ENCODE data around the gene ELF1. TPM values are rescaled to one million over a fixed set of nuclear protein-coding genes. Genes with fewer than 3 reads are reported as not detected.
A peak's percentile ranks its signal among the peaks of the same experiment; 100 is the strongest.

ELF1 gene
- 31.2 and 36.0 TPM in 2 replicates for total RNA-seq (2021)
- percentile 88 among the genes with signal in this experiment for Bru-seq, nascent RNA
- BruChase-seq, experiment 1, labeled RNA remaining after a 2-hour chase, result percentile 80 among the genes with signal in this experiment
- percentile 66 among the genes with signal in this experiment for BruChase-seq, experiment 2, labeled RNA remaining after a 6-hour chase
- long read RNA-seq, transcript ELF1-201 (9 exons, 3,566 nt), result major isoform, 7 of 25 reads
- long read RNA-seq, partial matches to known transcripts, result 3 of 25 reads
- long read RNA-seq, other reads (novel, unspliced or antisense), result 15 of 25 reads

- Histone ChIP-seq H3K4me1 (replicated peaks; ENCODE audit: insufficient read depth) (peaks cover 31% of the 10 kb centered on the region), H4K20me1 (ENCODE audit: insufficient read depth) (no peaks in the 10 kb centered on the region), H3K79me2 (ENCODE audit: low read depth) (peaks cover 65% of the 10 kb centered on the region), H3K9me3 (ENCODE audit: insufficient read depth, low read depth) (no peaks in the 10 kb centered on the region), H3K4me3 (peak within 1 kb of the TSS; percentile 77), H3K36me3 (ENCODE audit: low read depth) (0 out of 2 replicates have a peak, but pooled peaks cover 5% of the 10 kb centered on the region), H3K27me3 (ENCODE audit: insufficient read depth, low read depth) (no peaks in the 10 kb centered on the region), H3K9me2 (ENCODE audit: insufficient read depth) (no peaks in the 10 kb centered on the region), H2AFZ (peak within 1 kb of the TSS; percentile 76), H3F3A (ENCODE audit: insufficient read depth, low read depth) (peaks cover 7% of the 10 kb centered on the region), H3K27ac (peak within 1 kb of the TSS; percentile 100), H3K4me2 (peak within 1 kb of the TSS; percentile 92)
- ChIA-PET POLR2A (ENCODE audit: unreplicated experiment) (interaction anchor here (0.7 kb wide), 2 partner anchors 10 to 815 kb away, joined by 3 to 8 read pairs; no protein-coding TSS in a partner anchor), CTCF (interaction anchor here (0.5 kb wide), 1 partner anchor 34 kb away, joined by 3 read pairs; no protein-coding TSS in a partner anchor)
- intact Hi-C loops (cut with micrococcal nuclease; ENCODE audit: unreplicated experiment), result loop anchor here (2.0 to 10.0 kb wide), 3 partner anchors 24 to 54 kb away; partner anchors contain the start of gene WBP4
- BruUV-seq (replicated peaks), result TSS peak; percentile 60
- DNase-seq, result peak; percentile 48 to 86
- TF ChIP-seq CTCF (conservative IDR thresholded peaks at IDR 0.05) (no peak), EZH2 (IDR thresholded peaks at IDR 0.05; ENCODE audit: low read depth) (no peak)
Observed at GRCh38 chr13:41019011-41019487, at the start of gene ELF1. Gene ELF1 (minus strand): TSS chr13:41019316. CDS start chr13:40982054, 37,262 bp downstream.

GRCh38 chr13:41065078-41065477 is 46.0 kb upstream of the ELF1 start:
- ChIA-PET POLR2A (ENCODE audit: unreplicated experiment) (no interaction called here), CTCF (no interaction called here)
- TF ChIP-seq EZH2 (IDR thresholded peaks at IDR 0.05; ENCODE audit: low read depth) (no peak), CTCF (conservative IDR thresholded peaks at IDR 0.05) (no peak)
- Histone ChIP-seq H3K9me3 (ENCODE audit: insufficient read depth, low read depth) (no peaks in the 10 kb centered on the region), H3K4me3 (no peak overlapping the region), H3K4me1 (replicated peaks; ENCODE audit: insufficient read depth) (peaks cover 32% of the 10 kb centered on the region), H3F3A (ENCODE audit: insufficient read depth, low read depth) (peaks cover 15% of the 10 kb centered on the region; the same call in 1 of the 2 replicates), H3K79me2 (ENCODE audit: low read depth) (peaks cover 27% of the 10 kb centered on the region), H3K27me3 (ENCODE audit: insufficient read depth, low read depth) (no peaks in the 10 kb centered on the region), H3K4me2 (peak overlapping the region; percentile 93), H4K20me1 (ENCODE audit: insufficient read depth) (no peaks in the 10 kb centered on the region), H2AFZ (no peak overlapping the region), H3K27ac (no peak overlapping the region), H3K9me2 (ENCODE audit: insufficient read depth) (no peaks in the 10 kb centered on the region), H3K36me3 (ENCODE audit: low read depth) (peaks cover 15% of the 10 kb centered on the region; the same call in 1 of the 2 replicates)
- peak in 1 of 2 experiments; percentile 48 for DNase-seq
- intact Hi-C loops (cut with micrococcal nuclease; ENCODE audit: unreplicated experiment), result no loop called here
- BruUV-seq (replicated peaks), result no TSS peak

GRCh38 chr13:41064493-41064892 is 45.4 kb upstream of the ELF1 start:
- no peaks in the 10 kb centered on the region for H4K20me1 ChIP-seq (ENCODE audit: insufficient read depth)
- BruUV-seq (replicated peaks), result no TSS peak
- TF ChIP-seq CTCF (conservative IDR thresholded peaks at IDR 0.05) (no peak), EZH2 (IDR thresholded peaks at IDR 0.05; ENCODE audit: low read depth) (no peak)
- H2AFZ ChIP-seq, result no peak overlapping the region
- DNase-seq, result peak in 1 of 2 experiments; percentile 47
- POLR2A ChIA-PET (ENCODE audit: unreplicated experiment), result no interaction called here
- H3K27me3 ChIP-seq (ENCODE audit: insufficient read depth, low read depth), result no peaks in the 10 kb centered on the region
- peaks cover 15% of the 10 kb centered on the region; the same call in 1 of the 2 replicates for H3K36me3 ChIP-seq (ENCODE audit: low read depth)
- H3K4me1 ChIP-seq (replicated peaks; ENCODE audit: insufficient read depth), result peaks cover 32% of the 10 kb centered on the region
- H3K79me2 ChIP-seq (ENCODE audit: low read depth), result peaks cover 33% of the 10 kb centered on the region
- intact Hi-C loops (cut with micrococcal nuclease; ENCODE audit: unreplicated experiment), result loop anchor here (5.0 kb wide), 2 partner anchors 277 to 292 kb away; partner anchors contain the start of genes MRPS31 and SLC25A15
- H3K9me2 ChIP-seq (ENCODE audit: insufficient read depth), result no peaks in the 10 kb centered on the region
- H3K4me2 ChIP-seq, result peak overlapping the region; percentile 93
- no peak overlapping the region for H3K4me3 ChIP-seq
- no peaks in the 10 kb centered on the region for H3K9me3 ChIP-seq (ENCODE audit: insufficient read depth, low read depth)
- peaks cover 15% of the 10 kb centered on the region; the same call in 1 of the 2 replicates for H3F3A ChIP-seq (ENCODE audit: insufficient read depth, low read depth)
- CTCF ChIA-PET, result interaction anchor here (0.7 kb wide), 1 partner anchor 117 kb away, joined by 4 read pairs; no protein-coding TSS in a partner anchor
- H3K27ac ChIP-seq, result no peak overlapping the region

Data from PC-9 (cell line).